GM21515 (cell line): ENCODE results near the gene ABCF2.

ENCODE experiments used
- ATAC-seq: cut with Tn5 transposase; IDR thresholded peaks from one replicate; pipeline ENCODE4 v1.9.1; 2021; ENCODE audit not compliant: unreplicated experiment

Gene ABCF2

DNA sequence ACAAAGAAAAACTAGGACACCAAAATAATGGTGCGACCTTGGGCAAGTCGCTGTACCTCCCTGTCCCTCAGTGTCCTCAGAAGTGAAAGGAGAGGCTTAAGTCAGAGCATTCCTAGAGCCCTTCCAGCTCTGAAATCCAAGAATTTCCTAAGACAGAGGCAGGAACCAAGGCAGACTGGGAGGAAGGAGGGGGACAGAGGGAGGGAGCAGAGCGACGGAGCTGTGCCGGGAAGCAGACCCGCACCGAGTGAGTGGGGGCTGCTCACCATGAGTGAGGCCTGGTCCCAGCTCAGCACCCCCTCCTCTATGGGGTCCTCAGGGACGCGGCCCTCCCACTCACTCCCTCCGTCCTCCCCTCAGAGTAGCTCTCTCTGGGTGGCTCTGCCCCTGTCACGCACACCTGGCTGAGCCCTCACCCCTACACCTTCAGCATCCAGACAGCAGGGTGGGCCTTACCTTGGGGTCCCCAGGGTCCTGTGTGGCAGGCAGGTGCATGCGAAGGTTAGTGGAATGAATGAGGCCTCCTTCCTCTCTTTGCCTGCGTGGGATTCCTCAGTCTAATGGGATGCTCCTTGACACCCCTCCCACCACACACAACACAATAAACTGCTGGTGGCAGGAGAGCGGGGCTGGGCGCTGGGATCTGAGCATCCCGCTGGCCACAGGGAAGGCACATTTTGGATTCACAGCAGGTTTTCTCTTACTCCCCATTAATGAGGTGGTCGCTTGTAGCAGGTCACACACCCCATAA is 26.1 kb upstream of the ABCF2 start:
- no peak for ATAC-seq

DNA sequence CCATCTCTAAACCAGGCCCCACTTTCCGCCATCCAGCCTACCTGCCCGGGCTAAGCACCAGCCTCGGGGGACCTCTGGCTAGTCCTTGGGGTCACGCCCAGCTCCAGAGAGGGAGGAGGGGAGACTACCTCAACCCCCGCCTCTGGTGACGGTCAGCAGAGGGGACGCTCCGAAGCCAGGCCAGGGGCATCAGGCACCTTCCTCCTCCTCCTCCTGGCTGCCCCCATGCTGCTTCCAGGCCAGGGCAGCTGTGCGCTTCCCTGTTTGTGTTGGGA is 25.5 kb upstream of the ABCF2 start:
- ATAC-seq: no peak

DNA sequence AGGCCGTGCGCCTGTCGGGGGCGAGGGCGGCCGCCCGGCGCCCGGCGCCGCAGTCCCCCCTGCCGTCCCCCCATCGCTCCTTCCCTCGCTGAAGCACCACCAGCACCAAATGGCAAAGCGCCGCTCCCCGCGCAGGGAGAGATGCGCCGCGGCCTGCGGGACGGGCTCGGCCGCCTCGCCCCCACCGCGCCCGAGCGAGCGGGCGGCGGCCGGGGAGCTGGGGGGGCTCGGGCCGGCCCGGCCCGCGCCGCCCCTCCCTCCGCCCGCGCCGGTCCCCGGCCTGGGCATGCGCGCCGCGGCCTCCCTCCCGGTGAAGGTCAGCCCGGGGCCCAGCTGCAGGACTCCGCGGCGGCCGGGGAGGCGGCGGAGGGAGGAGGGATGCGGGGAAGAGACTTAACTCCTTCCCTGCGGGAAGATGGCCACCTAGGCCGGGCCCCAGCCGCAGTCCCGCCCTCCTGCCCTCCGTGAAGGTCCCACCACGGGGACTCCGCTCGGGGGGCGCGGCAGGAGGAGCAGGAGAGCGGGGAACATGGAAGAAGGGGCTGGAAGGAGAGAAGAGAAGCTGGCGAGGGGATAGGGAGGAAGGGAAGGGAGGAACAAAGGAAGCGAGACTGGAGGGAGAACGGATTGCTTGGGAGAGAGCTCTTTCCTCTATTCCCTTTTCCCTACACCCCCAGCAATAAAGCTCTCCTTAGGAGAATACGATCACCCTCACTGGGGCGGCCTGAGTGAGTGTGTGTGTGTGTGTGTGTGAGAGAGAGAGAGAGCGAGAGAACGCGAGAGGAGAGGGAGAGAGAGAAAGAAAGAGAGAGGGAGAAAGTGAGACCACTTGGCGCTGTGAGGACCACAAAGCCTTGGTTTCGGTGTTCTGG is 24.9 kb upstream of the ABCF2 start:
- no peak for ATAC-seq

DNA sequence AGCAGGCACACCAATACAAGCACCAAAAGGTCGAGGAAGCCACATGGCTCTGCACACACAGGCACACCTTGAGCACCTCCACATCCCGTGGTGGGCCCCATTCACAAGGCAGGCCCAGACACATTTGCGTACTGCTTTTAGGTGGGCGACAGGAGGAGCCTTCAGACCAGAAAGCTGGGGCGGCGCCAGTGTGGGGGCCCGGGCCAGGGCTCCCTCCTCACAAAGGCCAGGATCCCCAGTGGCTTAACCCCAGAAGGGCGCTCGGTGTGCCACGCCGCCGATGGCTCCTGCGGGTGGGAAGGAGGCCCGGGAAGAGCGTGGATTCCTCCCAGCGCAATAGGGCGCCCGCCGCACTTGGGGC is 24.3 kb upstream of the ABCF2 start:
- no peak for ATAC-seq

DNA sequence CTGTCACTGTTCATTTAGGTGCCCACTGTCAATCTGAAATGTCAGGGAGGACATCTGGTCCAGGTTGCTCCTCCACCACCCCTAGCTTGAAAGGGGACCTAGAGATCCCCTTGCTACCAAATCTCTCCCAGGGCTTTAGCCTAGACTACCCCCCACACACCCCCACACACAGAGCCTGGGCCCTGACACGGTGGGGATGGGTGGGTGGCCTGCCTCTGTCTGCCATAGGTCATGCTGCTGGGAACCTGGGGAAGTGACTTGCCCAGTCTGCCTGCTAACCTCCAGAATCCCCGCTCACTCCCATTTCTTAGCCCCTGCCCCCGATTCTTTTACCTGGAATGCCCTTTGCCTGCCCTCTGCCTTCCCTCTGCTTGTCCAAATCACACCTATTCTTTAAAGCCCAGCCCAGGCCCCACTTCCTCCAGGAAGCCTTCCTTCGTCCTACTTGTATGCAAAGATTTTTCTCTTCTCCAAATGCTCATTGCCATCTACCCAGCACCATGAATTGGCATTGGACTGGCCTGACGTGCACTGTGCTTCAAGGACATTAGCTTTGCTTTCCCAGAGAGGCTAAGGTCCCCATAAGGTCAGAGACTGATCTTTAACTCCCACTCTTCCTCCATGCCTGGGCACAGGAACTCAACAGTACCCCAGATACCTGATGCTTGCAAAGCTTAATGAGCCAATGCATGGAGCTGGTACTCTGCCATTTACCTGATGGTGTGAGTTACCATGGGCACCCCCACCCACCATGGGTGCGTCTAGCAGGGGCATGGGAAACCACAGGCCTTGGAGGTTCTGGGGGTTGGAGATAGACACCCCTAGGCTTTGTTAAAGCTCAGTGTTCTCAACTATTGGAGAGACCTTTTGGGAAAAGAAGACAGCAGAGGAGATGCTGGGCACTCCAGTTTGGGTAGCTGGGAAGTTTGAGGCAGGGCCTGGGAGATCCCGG is 23.5 kb upstream of the ABCF2 start:
- ATAC-seq: no peak

DNA sequence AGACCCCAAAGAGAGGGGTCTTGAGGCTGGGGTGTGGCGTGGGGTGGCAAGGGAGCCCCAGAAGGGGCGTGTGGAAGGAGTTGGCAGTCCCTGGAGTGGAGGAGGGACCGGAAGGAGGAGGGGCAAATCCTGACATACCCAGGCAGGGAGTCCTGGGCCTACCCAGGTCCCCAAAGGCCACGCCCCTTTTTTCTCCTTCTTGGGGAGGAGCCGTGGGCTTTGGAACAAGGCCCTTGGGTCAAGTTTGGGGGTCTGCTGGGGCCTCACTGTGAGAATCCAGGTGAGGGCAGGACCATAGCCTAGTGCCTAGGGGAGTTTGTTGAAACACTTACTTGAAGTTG is 22.7 kb upstream of the ABCF2 start:
- no peak for ATAC-seq

DNA sequence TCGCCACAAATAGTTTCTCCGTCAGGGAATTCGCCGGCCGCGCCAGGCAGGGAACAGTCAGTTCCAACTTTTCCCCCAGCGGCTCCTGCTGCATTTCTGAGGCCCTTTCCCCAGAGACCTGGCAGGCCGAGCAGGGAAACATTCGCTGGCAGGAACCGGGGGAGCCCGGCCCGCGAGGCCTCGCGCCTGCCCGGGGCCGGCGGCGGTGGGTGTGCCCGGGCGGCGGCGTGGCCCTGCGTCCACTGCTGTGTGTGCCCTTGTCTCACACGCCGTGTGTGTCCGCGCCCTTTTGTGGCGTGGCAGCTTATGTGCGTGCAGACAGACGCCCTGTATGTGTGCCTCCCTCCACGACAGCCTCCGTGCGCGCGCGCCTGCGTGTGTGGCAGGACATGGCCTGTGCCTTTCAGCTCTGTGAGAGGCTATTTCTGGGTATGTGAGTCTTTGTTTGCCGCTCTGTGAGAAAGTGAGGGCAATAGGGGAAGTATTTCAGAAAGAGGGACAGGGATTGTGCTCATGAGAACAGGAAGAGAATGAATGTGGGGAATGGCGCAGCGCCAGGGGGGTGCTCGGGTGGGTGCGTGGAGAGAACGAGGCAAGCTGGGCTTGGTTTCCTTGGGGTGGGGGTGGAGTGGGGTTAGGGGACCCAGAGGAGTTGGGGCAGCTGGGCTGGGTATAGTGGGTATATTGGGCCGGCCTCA is 22.2 kb upstream of the ABCF2 start:
- ATAC-seq: no peak

DNA sequence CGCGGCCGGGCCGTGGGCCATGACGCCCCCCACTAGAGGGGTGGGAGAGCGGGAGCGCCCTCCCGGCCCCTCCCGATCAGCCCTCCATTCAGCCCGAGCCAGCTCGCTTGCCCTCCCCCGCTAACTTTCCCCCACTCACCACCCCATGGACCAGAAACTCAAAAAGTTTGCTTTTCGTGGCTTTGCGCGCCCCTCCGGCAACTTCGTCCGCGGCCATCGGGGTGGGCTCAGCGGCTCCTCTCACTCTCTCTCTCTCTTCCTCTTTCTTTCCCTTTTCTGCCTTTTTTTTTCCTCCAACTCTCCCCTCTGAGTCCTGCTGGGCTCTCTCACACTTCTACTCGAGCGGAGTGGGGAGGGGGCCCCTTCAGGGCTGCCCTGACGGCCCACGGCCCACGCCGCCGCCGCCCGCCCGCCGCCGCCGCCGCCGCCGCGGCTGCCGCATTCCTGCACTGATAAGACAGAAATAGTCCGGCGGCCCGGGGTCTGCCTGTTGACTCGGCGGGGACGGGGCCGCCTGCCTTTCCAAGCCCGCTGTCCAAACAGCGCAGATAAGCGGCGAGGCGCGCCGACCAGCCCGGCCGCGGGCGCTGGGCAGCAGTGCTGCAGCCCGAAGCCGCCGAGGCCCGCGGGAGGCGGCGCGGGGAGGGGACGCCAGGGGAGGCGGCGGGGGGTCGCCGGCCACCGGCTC is 21.5 kb upstream of the ABCF2 start, which contains the start of gene SMARCD3:
TSS of gene SMARCD3 (minus strand) at position 349 of the 688 bp plus-strand sequence. CDS start at position 217, 132 bp downstream.
- ATAC-seq: no peak

DNA sequence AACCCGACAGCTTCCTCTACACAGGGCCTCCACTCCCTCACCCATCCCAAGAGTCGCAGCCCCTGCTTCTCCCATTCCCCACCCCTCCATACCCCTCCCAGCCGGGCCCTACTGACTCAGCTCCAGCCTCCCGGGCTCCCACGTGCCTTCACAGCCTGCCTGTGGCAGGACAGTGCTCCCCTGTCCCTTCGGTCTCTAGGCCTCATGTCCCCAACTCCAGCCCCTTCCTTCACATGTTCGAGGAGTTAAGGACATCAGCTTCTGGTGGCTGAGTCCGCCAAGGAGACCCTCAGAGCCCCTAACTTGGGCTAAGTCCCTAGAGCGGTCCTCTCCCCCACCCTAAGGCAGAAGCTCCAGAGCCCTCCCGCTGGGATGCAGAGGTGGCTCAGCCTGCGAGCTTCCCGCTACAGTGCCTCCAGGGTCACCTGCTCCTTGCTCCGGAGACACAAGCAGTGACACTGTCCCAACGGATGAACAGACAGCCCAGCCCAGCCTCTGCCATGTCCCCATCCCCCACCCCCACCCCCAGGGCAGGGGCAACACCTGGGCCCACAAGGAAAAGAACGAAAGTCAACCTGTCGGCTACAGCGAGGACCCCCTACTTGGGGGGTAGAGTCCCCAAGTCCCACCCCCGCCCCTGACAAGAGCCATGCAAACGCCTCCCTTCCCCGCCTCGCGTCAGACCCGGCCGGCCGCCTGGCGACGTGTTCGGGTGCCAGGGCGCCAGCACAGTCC is 20.8 kb upstream of the ABCF2 start:
- ATAC-seq: no peak

DNA sequence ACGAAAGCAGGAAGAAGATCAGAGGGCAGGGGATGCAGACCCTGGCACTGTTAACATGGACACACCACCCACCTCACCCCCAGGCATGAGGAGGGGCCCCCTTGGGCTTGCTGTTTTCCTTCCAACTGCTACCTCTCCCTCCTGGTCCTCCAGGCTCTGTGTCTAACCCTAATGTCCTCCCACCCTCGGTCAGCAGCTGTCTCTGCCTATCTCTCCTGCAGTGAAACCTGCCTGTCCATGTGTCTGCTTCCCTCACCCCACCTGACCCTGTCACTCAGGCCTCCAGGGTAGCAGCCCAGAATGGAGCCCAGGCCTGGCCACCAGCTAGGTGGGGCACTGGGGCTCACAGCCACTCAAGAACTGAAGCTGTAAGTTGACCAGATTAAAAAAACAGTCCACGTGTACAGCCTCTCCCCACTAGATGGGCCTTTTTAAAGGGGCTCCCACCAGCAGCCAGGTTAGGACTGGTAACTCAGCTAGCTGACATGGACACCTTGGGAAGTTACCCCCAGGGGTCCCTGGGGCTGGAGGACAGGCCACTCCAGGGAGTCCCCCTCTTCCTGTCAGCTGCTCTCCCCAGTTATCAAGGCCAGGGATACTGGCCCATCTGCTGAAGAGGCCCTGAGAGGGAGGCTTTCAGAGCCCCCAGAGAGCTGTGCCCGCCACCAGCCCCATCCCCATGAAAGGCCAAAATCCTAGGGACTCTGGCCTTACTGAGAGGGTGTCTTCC is 20.0 kb upstream of the ABCF2 start:
- ATAC-seq: no peak

DNA sequence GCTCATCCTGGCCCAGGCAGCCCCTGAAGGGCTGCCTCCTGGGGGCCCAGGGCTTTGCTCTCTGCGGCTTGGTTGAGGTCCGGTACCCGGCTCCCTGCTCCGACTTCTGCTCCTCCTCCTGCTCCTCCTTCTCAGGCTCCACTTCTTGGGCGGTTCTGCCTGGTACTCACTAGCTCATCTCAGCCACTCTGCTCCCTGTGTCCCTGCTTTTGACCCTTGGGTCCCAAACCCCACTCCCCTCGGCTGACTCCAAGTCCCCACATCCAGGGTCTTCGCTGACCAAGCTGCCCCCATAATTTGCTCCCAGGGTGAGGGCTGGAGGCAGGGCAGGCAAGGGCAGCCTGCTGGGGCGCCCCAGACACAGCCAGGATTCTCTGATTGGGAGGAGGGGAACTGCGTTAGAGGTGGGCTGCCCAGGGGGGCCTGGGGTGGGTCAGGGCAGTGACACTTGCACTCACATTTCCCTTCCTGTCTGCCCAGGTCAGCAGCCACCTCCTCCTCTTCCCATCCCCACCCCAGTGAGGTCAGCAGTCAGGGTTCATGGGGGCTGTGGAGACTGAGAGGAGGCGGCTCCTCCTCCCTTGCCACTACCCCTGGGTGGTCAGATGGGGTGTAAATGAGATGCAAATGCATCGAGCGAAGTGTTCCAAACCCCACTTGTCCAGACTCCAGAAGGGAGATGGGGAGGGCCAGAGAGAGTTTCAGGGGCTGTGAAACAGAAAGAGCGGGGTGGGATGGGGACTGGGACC is 19.3 kb upstream of the ABCF2 start:
- ATAC-seq: no peak

DNA sequence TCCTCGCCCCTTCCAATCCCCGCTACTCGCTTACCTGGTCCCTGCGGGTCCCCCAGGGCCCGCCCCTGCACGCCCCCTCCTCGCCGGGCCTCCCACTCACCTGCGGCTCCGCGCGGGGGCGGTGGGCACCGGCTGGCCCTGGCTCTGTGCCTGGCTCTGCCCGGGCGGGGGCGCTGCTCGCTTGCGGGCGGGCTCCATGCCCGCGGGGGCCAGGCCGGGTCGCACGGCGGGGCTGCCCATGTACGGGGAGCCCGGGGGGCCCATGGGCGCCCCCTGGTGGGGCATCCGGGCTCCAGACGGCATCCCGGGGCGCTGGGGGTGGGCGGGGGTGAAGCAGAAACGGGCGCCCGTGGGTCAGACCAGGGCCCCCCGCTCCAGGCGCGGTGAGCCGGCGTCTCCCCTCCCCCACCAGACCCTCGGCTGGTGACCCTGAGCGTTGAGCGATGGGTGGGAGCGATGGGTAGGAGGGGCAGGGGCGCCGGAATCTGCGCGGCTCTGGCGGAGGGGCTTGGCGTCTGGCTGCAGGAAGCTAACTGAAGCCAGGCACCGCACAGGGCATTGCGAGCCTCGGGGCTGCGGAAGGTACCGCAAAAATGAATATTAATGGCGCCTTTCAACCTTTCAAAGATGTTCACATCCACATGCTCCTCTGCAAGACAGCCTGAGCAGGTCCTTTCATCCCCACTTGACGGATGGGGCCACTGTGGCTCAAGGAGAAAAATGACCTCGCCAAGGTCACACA is 18.5 kb upstream of the ABCF2 start:
- no peak for ATAC-seq

DNA sequence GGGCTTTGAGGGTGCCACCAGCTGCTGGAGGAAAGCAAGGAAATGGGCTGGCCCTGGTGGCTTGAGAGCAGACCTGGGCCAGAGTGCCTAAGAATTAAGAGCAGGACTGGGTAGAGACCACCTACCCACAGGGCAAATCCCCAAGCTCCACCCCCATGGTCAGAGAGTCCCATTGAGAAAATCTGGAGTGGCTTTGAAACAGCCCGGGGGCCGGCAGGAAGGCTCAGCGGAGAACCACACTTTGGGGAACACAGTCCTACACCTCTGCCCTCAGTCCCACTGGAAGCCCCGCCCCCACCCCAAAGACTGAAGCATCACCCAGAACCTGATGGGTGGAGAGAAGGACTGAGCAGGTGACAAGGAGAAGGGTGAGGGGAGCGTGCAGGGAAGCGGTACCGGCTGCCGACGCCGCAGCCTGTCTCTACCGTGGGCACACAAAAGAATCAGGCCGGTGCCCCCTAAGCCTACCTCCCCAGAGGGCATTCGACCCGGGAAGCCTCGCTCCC is 17.9 kb upstream of the ABCF2 start:
- ATAC-seq: no peak

DNA sequence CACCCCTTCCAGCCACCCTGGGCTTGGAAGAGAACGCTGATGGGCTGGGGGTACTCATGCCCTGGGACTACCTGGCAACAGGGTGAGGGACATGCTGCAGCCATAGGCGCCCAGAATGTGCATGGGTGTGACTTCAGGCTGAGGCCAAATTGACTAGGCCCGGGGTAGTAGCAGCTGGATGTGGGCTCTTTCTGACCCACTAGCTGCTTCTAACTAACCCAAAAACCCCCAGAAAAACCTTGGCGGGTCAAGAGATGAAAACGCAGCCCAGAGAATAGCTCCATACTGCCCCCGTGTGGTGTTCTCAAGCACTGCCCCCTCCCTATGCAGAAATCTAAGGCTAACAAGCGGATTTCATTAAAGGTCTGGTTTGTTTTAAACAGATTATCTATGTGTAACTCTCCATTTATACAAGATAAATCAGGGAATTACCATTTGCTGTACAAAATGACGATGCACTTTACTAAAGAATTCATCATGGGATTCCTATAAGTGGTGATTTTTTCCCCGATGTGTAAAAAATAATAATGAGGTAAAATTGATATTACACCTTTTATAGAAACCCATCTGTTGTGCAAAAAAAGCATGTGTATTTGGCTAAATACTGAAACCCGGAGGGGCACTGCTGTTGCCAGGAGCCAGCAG is 17.3 kb upstream of the ABCF2 start:
- no peak for ATAC-seq

DNA sequence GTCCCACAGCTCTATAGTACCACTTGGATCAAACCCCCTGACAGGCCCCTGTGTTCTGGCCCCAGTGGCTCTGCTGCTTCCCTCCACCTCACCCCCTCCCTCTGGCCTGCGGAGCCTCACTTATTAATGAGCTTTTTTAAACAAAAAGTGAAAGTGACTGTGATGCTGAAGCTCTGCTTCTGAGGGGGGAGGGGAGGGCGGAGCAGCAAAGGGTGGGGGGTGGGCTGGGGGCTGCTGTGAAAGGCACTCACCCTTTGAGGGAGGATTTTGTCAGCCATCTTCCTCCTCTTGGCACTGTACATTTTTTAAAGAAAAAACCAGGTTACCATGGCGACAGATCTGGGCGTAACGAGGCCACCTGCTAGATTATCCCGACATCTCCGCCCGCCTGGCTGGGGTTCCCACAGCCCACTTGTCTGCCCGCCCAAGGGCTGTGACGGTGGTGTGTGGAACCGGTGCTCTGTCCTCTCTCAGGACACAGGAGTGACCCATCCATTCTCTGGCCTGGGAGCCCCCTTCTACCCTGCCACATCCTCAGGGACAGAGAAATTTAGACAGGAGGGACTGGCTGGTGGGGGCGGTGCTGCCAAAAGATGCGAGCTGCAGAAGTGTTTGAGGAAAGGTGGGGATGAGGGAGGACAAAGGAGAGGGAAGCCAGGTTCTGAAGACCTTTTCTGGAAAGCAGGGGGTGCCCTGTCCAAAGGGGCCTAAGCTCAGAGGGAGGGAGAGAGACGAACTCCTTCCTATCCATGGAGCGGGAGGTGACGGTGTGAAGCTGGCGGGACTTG is 16.6 kb upstream of the ABCF2 start:
- no peak for ATAC-seq

DNA sequence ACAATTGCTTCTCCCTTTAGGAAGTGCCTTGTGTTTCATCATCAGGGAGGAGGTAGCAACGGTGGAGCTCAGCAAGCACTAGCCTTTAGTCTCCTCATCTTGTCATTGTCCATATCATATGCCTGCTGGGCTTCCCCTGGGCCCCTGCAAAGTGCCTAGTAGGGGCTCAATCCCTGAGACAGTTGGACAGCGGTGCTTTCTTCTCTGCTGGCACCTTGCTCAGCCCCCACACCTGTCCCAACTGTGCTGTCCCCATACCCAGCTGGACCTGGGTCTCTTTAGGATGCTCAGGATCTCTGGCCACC is 16.0 kb upstream of the ABCF2 start:
- no peak for ATAC-seq
